Hematopoietic multipotent progenitor cell (in vitro differentiated cells): Measurements from ENCODE around the gene LPP. TPM values are rescaled to one million over a fixed set of nuclear protein-coding genes. Genes with fewer than 3 reads are reported as not detected.

Experiments
- DNase-seq, 3 donors: peaks; one replicate each; pipeline ENCODE4 v3.0.0-alpha.2; 2011 to 2015; ENCODE audit warnings: low read depth in 2 of 3, low spot score in 2 of 3
- total RNA-seq: library from RNA; depleted of rRNA; stranded (reverse); fragments of >200 nt; gene quantifications from one replicate; pipeline ENCODE4 v1.2.3, GENCODE V29; 2012

The LPP gene
- total RNA-seq, 1 donor: 11.6 TPM

DNA sequence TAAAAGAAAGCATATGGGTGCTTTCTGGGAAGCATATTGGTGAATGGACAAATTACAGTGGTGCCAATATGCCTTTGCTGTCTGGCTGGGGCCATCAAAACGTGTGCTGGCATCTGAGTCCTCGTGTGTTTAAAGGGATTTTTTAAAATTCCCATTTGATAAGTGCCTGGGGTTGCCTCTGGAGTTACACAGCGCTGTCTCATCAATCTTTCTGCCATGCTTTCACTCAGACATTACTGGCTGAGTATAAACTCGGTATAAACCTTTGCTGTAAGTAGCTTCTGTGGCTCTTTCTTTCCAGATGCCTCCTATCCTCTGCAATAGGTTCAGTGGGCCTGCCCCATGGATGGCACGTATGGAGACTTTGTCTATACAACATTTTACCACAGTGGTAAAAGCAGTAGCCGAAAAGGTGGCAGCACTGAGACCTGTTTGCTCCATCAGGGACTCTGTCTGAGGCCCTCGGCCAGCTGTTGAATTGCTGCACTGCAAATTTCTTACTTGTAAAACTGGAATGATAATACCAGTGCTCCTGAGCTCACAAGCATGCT lies 195.5 kb downstream of the LPP start:
- DNase-seq: no peak

DNA sequence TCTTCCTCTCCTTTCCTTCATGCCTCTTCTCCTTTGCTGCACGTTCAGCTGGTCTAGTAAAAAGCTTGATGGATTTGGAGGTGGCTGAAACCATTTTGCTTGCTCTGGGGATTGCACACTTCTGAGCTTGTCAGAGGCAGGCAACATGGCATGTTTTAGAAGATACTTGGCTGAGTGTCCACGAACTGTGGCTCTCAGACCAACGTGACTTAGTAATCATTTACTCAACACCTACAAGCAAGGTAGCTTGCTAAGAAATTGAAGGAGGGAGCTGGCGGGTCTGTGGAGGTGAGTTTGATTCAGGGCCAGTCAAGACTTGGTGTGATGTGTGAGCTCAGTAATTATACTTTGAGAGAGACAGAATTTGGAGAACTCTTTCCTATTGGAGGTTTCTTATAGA lies 196.0 kb downstream of the LPP start:
- DNase-seq: no peak

DNA sequence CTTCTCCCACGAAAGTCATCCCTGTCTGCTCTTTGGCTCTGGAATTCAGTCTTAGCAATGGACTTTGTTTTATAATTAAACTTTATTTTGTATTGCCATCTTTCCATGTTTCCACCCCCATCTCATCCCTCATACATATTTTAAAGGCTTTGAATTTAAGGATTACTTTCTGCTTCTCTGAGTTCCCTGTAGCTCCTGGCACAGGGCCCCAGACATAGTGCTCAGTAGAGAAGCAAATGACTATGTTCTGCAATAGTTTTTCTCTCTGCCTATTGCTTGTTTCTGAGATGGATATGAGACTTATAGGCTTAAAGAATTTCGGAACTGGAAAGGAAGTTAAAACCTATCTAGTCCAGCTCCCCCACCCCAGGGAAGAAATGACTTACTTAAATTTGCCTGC lies 197.0 kb downstream of the LPP start:
- DNase-seq: no peak

DNA sequence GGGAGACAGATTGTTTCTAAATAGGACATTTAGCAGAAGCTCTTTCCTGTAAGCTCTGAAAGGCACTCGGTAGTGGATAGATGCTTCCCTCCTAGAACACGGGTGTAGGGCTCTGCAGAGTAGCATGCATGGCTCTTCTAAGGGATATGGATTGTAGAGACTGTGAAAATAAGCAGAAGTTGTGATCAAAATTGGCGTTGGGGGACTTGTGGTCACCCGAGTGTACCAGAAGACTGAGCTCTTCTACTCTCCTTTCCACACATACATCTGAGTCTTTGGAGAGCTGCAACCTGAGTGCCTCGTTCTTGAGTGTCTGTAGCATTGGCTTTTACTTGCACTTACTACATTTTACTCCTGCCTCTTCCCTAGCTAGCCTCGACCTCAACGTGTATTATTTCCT lies 197.7 kb downstream of the LPP start:
- no peak for DNase-seq

DNA sequence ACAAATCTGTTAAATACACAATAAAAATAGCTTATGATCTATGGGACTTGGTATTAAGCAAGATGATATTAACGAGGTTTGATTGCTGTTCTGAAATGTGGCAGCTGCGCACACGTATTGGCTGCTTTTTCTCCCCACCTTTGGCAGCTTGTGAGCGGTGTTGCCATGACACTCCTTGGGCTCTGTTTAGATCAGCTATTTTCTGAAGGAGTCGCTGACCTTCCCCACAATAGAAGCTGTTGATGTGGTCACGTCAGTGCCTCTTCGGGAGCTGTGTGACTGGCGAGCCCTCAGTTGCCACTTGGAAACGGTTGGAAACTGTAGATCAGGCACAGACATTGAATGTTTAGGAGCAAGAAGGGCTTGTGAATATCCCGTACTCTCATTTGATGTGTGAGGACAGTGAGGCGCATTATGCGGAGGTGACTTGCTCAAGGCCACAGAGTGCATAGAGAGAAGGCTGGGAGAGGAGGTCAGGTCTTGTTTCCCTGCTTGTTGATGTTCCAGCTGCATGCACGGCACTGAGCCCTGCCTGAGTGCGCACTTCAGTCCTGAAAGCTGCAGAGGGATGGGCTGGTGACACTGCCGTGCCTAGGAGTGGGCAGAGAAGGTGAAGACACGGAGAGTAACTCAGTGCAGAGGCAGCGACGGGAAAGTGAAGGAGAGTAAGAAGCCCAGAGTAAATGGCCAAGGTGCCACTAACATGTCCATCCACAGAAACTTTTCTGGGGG lies 198.4 kb downstream of the LPP start:
- no peak for DNase-seq

DNA sequence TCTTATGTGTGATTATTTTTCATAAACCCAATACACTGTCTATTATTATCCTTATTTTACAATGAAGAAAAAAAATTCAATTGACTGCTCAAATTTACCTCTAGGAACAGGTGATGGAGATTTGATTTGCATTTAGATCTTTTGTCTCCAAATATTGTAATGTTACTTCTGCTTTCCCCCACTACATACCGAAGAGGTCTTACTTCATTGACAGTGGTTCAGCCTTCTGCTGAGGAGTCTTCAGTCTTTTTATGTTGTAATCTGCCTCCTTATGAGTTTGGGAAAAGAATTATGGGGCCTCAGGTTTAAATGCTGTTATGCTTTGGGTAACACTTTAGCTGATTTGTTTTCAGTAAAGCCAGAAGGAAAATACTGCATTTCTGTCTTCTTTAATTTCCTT lies 199.5 kb downstream of the LPP start:
- DNase-seq: no peak

DNA sequence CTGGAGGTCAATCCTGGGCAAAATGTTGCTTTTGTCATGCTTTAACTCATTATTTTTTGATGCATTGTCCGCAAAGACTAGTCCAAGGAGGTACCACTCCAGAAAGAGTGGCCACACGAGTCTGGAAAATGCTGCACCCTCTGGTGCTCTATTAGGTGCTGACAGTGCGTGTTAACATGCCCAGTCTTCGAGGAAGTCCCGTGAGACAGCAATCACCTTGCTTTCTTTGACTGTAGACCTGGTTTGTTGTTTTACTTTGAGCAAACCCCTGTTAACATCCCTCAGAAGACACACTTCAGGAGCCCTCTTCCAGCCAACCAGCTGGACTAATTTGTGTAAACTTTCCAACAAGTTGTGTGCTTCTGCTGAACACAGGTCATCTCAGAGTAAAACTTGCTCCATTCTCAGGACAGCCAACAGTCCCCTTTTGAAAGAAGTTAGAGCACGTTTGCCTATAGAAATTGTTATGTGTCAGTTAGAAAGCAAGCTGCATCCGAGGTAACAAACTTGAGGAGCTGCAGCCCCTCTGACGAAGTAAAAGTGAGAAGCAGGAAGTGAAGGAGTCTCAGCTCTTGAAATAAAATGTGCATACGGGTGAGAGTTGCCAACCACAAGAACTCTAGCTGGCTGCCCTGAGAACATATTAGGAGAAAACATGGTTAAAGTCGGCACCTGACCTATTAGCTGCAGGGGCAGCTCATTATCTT lies 205.0 kb downstream of the LPP start:
- DNase-seq: peak in 2 of 3 donors; percentile 22 to 73

DNA sequence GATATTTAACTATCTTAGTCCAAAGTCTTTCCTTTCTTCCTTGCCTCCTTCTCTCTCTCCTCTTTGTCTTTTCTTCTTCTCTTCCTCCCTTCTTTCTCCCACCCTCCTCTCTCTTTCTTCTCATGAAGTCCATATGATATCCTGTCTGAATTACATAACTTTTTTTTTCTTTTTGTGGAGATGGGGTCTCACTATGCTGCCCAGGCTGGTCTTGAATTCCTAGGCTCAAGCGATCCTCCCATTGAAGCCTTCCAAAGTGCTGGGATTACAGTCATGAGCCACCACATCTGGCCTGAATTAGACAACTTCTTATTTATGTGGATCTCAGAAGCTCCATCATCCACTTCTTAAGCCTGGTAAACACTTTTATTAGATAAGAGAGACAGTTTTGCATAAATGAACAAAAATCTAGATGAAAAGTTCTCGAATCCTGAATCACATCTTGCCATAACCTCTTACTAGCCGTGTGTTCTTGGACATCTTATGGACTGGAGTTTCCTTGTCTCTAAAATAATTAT lies 206.5 kb downstream of the LPP start:
- no peak for DNase-seq

DNA sequence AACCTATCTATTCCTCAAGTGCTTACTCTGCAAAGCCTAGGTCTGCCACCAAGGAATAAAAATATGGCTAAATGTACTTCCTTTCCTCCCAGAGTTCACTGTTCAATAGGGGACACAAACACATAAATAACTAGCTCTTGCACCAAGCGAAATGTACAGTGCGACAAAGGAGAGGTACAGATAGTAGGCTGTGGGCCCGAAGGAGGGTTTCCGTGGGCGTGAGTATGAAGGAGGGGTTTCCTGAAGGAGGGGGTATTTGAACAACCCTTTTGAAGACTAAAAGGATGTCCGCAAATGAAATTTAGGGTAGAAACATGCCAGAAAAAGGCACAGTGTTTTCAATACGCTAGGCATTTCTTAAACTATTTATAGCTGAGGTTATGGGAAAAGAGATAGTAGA lies 207.9 kb downstream of the LPP start:
- no peak for DNase-seq

DNA sequence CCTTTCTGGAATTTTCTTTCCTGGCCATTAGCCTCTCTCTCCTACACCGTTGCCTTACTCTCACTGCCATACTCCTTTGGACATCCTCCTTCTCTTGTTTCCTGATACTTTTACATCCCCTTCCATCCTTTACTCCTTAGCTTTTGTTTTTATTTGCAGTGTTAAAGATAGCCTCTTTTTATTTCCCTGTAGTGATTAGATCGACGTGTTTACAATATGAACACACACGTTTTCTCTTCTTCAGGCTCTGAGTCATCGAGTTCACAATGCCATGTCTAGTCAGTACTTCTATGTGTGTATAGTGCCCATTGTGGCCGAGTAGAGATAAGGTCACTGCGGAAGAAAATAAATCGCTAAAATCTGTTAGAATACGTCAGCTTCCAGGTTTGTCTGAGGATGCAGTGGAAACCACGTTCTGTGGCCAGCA lies 208.5 kb downstream of the LPP start:
- peak in 2 of 3 donors; percentile 9 to 45 for DNase-seq

DNA sequence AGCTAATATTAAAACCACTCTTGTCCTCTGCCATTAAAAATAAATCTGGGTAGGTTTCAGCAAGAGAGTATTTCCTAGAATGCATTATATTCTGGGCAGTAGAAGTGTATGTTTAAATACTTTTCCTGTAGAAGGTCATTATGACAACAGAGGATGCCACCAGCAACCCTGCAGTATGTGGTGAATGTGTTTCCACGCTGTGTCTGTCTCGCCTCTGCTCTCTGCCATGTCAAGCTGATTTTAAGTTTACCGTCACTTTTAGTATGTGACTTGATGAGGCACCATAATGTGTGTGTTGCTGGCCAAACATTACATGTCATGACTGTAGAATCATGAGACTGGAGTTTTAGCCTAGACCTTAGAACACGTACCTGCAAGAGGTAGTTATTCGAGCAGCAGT lies 211.2 kb downstream of the LPP start:
- DNase-seq: no peak

DNA sequence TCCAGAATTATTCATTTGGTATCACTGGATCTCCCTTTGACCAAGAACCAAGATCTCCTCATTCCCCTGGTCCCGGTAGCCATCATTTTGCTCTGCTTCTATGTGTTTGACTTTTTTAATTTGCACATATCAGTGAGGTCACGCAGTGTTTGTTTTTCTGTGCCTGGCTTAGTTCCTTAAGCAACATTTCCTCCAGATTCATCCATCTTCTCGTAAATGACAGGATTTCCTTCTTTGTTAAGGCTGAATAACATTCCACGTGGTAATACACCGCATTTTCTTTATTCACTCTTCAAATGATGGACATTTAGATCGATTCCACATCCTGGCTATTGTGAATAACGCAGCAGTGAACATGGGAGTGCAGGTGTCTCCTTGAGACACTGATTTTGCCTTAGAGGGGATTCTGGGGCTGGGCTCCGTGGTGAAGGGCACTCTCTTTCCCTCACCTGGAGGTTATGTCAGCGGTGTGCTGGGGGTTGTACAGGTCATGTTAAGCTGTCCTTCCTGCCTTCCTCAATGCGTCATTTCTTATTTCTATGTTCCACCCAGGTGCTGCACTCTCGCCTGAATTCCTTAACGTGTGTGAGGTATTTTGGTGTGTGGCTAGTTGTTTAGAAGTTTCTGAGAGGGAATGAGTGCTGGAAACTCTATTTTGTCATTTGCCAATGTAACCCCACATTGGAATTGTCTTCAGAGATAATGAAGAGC lies 212.2 kb downstream of the LPP start:
- no peak for DNase-seq

DNA sequence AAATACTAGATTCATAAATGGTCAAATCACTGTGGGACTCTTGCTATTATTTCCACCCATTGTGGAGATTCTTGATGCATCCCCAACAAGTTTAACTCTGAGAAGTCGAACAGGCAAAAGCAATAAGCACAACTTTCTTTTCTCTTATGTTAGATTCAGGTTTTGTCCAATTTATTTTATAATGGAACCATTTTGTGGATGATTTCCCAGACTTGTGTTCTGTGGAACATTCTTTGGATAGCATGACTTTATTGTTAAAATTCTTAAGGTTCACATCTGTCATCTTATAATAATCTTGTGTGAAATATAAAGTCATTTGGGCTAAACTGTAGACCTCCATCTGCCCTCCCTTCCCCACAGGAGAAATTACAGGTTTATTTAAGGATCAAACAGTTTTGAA lies 213.7 kb downstream of the LPP start:
- no peak for DNase-seq

DNA sequence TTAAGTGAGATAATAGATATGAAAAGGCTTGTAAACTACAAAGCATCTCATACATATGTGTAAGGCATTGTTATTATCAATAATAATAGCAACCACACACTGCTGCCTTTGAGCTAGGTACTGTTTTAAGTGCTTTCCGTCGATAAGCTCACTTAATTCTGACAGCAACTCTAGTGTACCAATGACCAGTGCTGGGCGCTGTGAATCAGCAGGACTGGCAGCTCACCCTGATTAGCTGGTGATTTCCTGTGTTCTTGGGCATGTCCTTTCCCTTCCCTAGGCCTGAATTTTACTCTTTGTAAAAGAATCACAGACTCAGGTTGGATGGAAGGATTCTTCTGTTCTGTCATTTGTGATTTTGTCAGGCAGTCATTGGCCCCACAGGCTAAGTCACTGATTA lies 215.6 kb downstream of the LPP start:
- no peak for DNase-seq

DNA sequence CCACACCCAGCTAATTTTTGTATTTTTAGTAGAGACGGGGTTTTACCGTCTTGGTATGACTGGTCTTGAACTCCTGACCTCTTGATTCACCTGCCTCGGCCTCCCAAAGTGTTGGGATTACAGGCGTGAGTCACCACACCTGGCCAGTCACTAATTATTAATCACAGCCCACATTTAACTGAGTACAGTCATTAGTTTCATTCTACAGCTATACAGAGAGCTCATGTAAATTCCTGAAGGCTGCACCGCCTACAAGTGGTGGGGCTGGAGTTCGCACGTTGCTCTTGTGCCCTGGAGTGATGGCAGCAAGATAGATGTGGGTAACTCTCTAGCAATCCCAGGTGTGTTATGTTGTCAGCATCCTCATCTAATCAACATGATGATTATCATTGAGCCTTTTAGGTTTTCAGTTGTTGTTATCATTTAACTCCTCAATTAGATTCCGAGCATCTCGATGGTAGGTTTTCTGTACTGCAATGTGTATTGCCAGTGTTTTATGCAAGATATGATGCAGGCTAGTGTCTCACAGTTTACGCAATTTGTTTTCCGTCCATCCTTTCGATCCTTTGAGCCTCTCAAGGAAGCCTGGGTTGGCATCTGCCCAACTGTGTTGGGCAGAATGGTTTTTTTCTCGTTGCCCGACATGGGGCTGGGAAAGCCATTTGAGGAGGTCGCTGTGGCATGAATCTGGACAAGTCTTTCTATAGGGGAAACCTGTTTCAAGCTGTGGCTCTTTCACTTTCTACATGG lies 216.3 kb downstream of the LPP start:
- no peak for DNase-seq

DNA sequence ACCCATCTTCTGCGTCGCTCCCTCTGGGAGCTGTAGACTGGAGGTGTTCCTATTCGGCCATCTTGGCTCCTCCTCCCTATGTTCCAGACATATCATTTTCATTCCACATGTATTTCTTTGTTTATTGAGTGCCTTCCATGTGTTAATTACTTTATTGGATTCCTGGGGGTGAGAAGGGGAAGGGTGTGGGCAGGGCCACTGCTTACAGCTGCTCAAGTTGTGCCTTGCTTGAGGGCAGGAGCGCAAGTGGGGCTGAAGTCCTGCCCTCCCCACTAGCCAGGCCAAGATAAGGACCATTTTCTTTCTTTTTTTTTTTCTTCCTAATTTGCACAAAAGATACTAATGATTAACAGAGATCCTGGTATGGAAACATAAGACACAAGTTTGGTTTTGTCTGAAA lies 224.8 kb downstream of the LPP start:
- no peak for DNase-seq

DNA sequence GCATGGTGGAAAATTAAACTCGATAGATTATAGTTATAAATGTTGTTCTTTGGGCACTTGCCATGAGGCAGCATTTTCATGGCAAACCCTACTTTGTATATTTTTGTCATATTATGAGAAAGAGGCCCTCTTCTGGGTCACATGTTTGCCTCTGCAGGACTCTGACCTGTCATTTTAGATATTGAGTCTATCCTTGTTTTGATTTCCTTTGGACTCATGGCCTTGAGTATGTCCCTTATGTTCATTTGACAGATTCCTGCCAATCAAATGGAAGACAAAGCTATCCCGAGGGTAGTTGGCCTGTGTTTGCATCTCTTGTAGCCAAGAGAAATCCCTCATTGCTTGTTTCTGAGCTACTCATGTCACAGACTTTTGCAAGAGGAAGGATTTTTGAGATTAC lies 226.3 kb downstream of the LPP start:
- DNase-seq: no peak

DNA sequence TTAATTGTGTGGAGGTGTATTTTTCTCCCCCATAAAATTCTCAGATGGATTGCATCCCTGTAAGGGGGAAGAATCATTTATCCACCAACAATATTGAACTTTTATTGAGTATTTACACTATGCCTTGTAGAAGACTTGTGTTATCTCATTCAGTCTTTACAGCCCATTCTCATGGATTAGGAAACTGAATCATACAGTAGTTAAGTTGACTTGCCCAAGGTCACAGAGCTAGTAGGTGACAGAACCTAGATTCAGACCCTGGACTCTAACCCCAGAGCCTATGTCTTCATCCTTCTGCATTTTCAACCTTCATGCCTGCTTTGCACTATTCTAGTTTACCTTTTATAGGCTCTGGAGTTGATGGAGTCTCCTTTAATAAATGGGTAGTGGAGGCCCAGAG lies 226.8 kb downstream of the LPP start:
- no peak for DNase-seq

DNA sequence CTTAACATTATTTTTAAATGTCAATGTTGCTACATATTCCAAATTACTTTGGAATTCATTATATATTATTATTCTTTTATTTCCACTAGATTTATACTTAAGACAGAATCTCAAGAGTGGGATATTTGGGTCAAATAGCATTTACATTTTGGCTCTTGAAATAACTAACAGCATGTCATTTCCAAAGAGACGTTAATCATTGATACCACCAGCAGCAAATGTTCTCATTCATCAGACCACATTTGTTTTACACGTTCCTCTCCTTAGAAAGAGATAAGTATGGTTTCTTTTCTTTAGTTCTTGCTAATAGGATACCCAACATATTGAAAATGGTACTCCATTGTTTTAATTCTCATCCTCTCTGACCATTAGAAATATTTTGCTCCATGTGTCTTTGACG lies 229.8 kb downstream of the LPP start:
- DNase-seq: no peak

DNA sequence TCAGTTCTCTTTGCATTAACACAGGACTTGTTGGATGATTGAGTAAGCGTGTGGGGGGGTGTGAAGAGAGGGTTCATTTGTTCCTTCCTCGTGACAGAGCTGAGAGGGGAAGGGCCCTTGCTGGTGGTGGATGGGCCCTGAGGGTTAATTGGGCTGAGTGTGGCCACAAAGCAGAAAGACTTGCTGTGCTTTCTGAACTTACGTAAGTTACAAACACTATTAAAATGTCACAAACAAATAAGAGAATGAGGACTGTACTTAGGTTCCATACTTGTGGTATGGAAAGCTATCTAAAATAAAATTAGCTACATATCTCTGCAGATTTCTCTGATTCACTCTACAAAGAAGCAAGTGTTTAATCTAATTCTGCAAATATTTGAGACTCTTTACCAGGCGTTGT lies 231.3 kb downstream of the LPP start:
- no peak for DNase-seq
